Endothelial cell of umbilical vein (primary cell): ENCODE measurements around the gene PTGR3. TPM values are rescaled to one million over a fixed set of nuclear protein-coding genes. Genes with fewer than 3 reads are reported as not detected.

ENCODE experiments used
- BruUV-seq: library from RNA; stranded (reverse); fragments of 400-500 nt; replicated peaks from 2 replicates; lab custom pipeline; 2021; lab: Mats Ljungman, UMichigan
- CTCF ChIA-PET: fragments of 300-600, 350-600 bp; sonication (Branson Sonifier 250); formaldehyde crosslinking; loops from one replicate; lab custom pipeline; 2021; ENCODE audit warnings: antibody characterized with exemption, inconsistent platforms; lab: Charles Lee
- POLR2A ChIA-PET: fragments of 300-600, 350-600 bp; sonication (Branson Sonifier 250); formaldehyde crosslinking; loops from one replicate; lab custom pipeline; 2021; ENCODE audit warnings: antibody characterized with exemption, inconsistent platforms; lab: Charles Lee
- DNase-seq: peaks from one replicate; pipeline ENCODE4 v3.0.0-alpha.2; 2011; ENCODE audit warnings: low read depth, low spot score
- FAIRE-seq: peaks from 2 replicates; lab custom pipeline; 2011; peaks lifted over from hg19 to GRCh38; lab: Jason Lieb, UNC
- H2AFZ ChIP-seq: 2 replicates; pipeline ENCODE4 v1.6.0; 2012; ENCODE audit warnings: low read depth, low read length, control low read depth, inconsistent platforms
- H3K27ac ChIP-seq: 2 replicates; pipeline ENCODE4 v1.5.1; 2011; ENCODE audit warnings: low read depth, mild to moderate bottlenecking, control low read depth, low read length, moderate library complexity; ENCODE audit not compliant: insufficient read depth
- H3K27me3 ChIP-seq, 2 experiments: 2 replicates each; pipeline versions ENCODE4 v1.6.0 to v1.6.1; 2011; ENCODE audit warnings: low read length in 2 of 2, mixed read lengths in 1 of 2; ENCODE audit not compliant: control insufficient read depth in 2 of 2, insufficient read depth in 2 of 2
- H3K36me3 ChIP-seq, 2 experiments: 2 replicates in 1 of 2; 3 replicates in 1 of 2; pipeline ENCODE4 v1.5.1; 2011; ENCODE audit warnings: low read length in 2 of 2, mild to moderate bottlenecking in 1 of 2, moderate library complexity in 1 of 2; ENCODE audit not compliant: control insufficient read depth in 2 of 2, insufficient read depth in 2 of 2; ENCODE audit errors: extremely low read depth in 1 of 2
- H3K4me1 ChIP-seq: 3 replicates; pipeline ENCODE4 v1.5.1; 2011; ENCODE audit warnings: mild to moderate bottlenecking, low read length; ENCODE audit not compliant: control insufficient read depth, insufficient read depth; ENCODE audit errors: extremely low read depth
- H3K4me2 ChIP-seq: 2 replicates; pipeline ENCODE4 v1.6.1; 2011; ENCODE audit warnings: low read length, control low read depth, mixed read lengths; ENCODE audit not compliant: insufficient read depth
- H3K4me3 ChIP-seq, 3 experiments: fragments of 200-600 bp in 1 of 3; sonication (generic), shearing (Covaris generic) in 1 of 3; replicated peaks in 1 of 3; 2 replicates each; pipeline ENCODE4 v1.5.1; 2011 to 2016; ENCODE audit warnings: control low read depth in 3 of 3, low read length in 3 of 3, mild to moderate bottlenecking in 2 of 3, inconsistent platforms in 1 of 3, low read depth in 1 of 3, moderate library complexity in 1 of 3; ENCODE audit not compliant: insufficient read depth in 1 of 3
- H3K79me2 ChIP-seq: 2 replicates; pipeline ENCODE4 v1.6.0; 2012; ENCODE audit warnings: low read length, inconsistent platforms; ENCODE audit not compliant: control insufficient read depth, insufficient read depth
- H3K9ac ChIP-seq: replicated peaks from 2 replicates; pipeline ENCODE3; 2011; ENCODE audit warnings: low read length, control low read depth; ENCODE audit not compliant: insufficient read depth; ENCODE audit errors: extremely low read depth
- H3K9me1 ChIP-seq: replicated peaks from 3 replicates; pipeline ENCODE4 v1.6.0; 2011; ENCODE audit warnings: mild to moderate bottlenecking, low read length; ENCODE audit not compliant: control insufficient read depth, insufficient read depth; ENCODE audit errors: extremely low read depth
- H3K9me3 ChIP-seq: replicated peaks from 2 replicates; pipeline ENCODE4 v1.5.1; 2012; ENCODE audit warnings: low read length, inconsistent platforms; ENCODE audit not compliant: control insufficient read depth, insufficient read depth
- H4K20me1 ChIP-seq: replicated peaks from 2 replicates; pipeline ENCODE3; 2011; ENCODE audit warnings: mild to moderate bottlenecking, low read length; ENCODE audit not compliant: control insufficient read depth, insufficient read depth; ENCODE audit errors: extremely low read depth
- EZH2 ChIP-seq: IDR thresholded peaks from 2 replicates; pipeline ENCODE4 v1.6.1; 2012; ENCODE audit warnings: borderline replicate concordance, low read depth, mild to moderate bottlenecking, moderate library complexity, low read length, inconsistent platforms; ENCODE audit not compliant: severe bottlenecking
- FOS ChIP-seq: IDR thresholded peaks from 2 replicates; pipeline ENCODE4 v1.6.1; 2011; ENCODE audit warnings: mild to moderate bottlenecking, low read length, moderate library complexity, borderline replicate concordance; ENCODE audit not compliant: insufficient read depth
- GATA2 ChIP-seq: IDR thresholded peaks from 2 replicates; pipeline ENCODE4 v1.7.0; 2011; ENCODE audit warnings: low read depth, mild to moderate bottlenecking, moderate library complexity, mixed read lengths, low read length; ENCODE audit not compliant: insufficient read length, insufficient read depth
- JUN ChIP-seq: IDR thresholded peaks from 2 replicates; pipeline ENCODE4 v1.6.1; 2011; ENCODE audit warnings: borderline replicate concordance, low read depth; ENCODE audit not compliant: insufficient read length, insufficient read depth
- MYC ChIP-seq: IDR thresholded peaks from one replicate; pipeline ENCODE4 v1.6.1; 2011; ENCODE audit warnings: mild to moderate bottlenecking, low read depth, low read length
- POLR2A ChIP-seq: IDR thresholded peaks from 2 replicates; pipeline ENCODE4 v1.6.1; 2012; ENCODE audit warnings: low read depth, mild to moderate bottlenecking, control low read depth, low read length
- POLR2AphosphoS5 ChIP-seq: IDR thresholded peaks from 2 replicates; pipeline ENCODE4 v1.6.1; 2012; ENCODE audit warnings: low read depth, mild to moderate bottlenecking, control low read depth, low read length, moderate library complexity; ENCODE audit not compliant: insufficient read depth
- dilution Hi-C: fragments of 300-500 bp; cut with MboI; formaldehyde crosslinking; loops from one replicate; pipeline ENCODE4 v1.15.0; 2019; ENCODE audit warnings: low sequenced_read_pairs; ENCODE audit not compliant: extremely low pct_ligation_motif_present
- intact Hi-C: fragments of 100-400 bp; cut with micrococcal nuclease; formaldehyde crosslinking; loops from one replicate; pipeline ENCODE4 v1.10.0; 2022
- polyA plus RNA-seq, 4 experiments: library from polyadenylated mRNA; depleted of rRNA in 3 of 4; stranded (reverse) in 3 of 4; unstranded in 1 of 4; fragments of >200 nt; gene quantifications; 2 replicates each; pipeline versions ENCODE4 v1.2.1 to v1.2.3, GENCODE V29; 2011 to 2012; ENCODE audit warnings: missing spikeins in 1 of 4
- total RNA-seq: library from RNA; stranded (reverse); gene quantifications from 2 replicates; pipeline ENCODE4 v1.2.3, GENCODE V29; 2021
- TF ChIP-seq, protein P1 (sequence below): IDR thresholded peaks from 2 replicates; pipeline ENCODE4 v1.6.1; 2011; ENCODE audit not compliant: insufficient read depth, insufficient read length
- TF ChIP-seq, protein P2 (sequence below), 2 donors: IDR thresholded peaks; 1 replicate in 1 of 2; 2 replicates in 1 of 2; pipeline ENCODE4 v1.5.1; 2011; ENCODE audit warnings: low read length in 2 of 2, mild to moderate bottlenecking in 2 of 2, moderate library complexity in 2 of 2, control low read depth in 1 of 2, inconsistent platforms in 1 of 2, low read depth in 1 of 2; ENCODE audit not compliant: insufficient read depth in 1 of 2; ENCODE audit errors: extremely low read depth in 1 of 2

The PTGR3 gene
- total and polyA plus RNA-seq, 2 donors (not counting 3 experiments of a cell fraction or from before 2014, with no cell fraction given) = 13.9 to 21.9 TPM

DNA sequence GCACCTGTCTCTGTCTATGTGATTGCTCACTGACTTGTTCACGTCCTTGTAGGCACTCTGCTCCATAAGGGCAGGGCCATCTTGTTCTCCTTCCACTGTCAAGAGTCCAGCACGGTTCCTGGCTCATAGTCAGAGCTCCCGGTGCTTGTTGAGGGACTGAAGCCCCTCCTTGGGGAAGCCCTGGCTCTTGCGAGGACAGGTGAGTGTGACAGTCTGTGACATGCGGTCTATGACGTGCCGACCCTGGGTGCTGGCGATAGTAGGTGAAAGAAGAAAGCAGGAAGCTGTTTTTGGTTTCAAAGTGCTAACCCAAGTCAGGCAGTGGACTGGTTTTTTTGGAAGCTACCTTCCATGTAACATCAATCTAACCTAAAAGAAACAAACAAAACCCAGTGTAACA is 20.5 kb upstream of the PTGR3 start:
- peaks cover 0 to 3% of the 10 kb centered on the region in 2 experiments for H3K36me3 ChIP-seq
- ChIA-PET POLR2A (no interaction called here), CTCF (interaction anchor here (0.9 to 2.4 kb wide), 7 partner anchors 8 to 577 kb away, joined by 3 to 10 read pairs (median 7); partner anchors contain the start of gene TSHZ1)
- no peak overlapping the region for H3K4me3 ChIP-seq
- H3K9ac ChIP-seq = no peak overlapping the region
- H3K9me3 ChIP-seq = no peaks in the 10 kb centered on the region
- H3K27ac ChIP-seq = peak overlapping the region; percentile 66
- peaks cover 43% of the 10 kb centered on the region for H3K4me1 ChIP-seq
- H4K20me1 ChIP-seq = no peaks in the 10 kb centered on the region
- DNase-seq (no peak), FAIRE-seq (no peak)
- dilution Hi-C loops = no loop called here
- intact Hi-C loops = no loop called here
- H2AFZ ChIP-seq = no peak overlapping the region
- TF ChIP-seq JUN = no peak
- TF ChIP-seq FOS = no peak
- TF ChIP-seq POLR2AphosphoS5 = no peak
- TF ChIP-seq, protein P1, sequence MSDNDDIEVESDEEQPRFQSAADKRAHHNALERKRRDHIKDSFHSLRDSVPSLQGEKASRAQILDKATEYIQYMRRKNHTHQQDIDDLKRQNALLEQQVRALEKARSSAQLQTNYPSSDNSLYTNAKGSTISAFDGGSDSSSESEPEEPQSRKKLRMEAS = no peak
- no peak for TF ChIP-seq POLR2A
- no peak for TF ChIP-seq EZH2
- TF ChIP-seq GATA2 = no peak
- TF ChIP-seq, protein P2, sequence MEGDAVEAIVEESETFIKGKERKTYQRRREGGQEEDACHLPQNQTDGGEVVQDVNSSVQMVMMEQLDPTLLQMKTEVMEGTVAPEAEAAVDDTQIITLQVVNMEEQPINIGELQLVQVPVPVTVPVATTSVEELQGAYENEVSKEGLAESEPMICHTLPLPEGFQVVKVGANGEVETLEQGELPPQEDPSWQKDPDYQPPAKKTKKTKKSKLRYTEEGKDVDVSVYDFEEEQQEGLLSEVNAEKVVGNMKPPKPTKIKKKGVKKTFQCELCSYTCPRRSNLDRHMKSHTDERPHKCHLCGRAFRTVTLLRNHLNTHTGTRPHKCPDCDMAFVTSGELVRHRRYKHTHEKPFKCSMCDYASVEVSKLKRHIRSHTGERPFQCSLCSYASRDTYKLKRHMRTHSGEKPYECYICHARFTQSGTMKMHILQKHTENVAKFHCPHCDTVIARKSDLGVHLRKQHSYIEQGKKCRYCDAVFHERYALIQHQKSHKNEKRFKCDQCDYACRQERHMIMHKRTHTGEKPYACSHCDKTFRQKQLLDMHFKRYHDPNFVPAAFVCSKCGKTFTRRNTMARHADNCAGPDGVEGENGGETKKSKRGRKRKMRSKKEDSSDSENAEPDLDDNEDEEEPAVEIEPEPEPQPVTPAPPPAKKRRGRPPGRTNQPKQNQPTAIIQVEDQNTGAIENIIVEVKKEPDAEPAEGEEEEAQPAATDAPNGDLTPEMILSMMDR (IDR thresholded peaks at IDR 0.05; ENCODE audit: extremely low read depth in 1 of 2, insufficient read depth in 1 of 2, low read depth in 1 of 2, low read length in 2 of 2) = no peak
- no peak for TF ChIP-seq MYC
- no TSS peak for BruUV-seq
- no peaks in the 10 kb centered on the region for H3K9me1 ChIP-seq
- H3K79me2 ChIP-seq = peaks cover 10% of the 10 kb centered on the region
- peak overlapping the region; percentile 56 for H3K4me2 ChIP-seq
- no peaks in the 10 kb centered on the region for H3K27me3 ChIP-seq
